Loucy (cell line): ENCODE data around the gene LHFPL3.

Source experiments
- EZH2phosphoT487 ChIP-seq: fragments of 200-600 bp; IDR thresholded peaks from 2 replicates; pipeline ENCODE4 v1.6.1; 2018; ENCODE audit warnings: antibody characterized with exemption, mild to moderate bottlenecking, moderate library complexity, borderline replicate concordance
- TF ChIP-seq, protein P1 (sequence below): fragments of 200-600 bp; sonication (generic); conservative IDR thresholded peaks from 2 replicates; pipeline ENCODE4 v1.5.1; 2014; ENCODE audit warnings: mild to moderate bottlenecking, antibody characterized with exemption, low read length

GRCh38 chr7:104652434-104652833 lies 324.0 kb downstream of the LHFPL3 start:
- TF ChIP-seq, protein P1, sequence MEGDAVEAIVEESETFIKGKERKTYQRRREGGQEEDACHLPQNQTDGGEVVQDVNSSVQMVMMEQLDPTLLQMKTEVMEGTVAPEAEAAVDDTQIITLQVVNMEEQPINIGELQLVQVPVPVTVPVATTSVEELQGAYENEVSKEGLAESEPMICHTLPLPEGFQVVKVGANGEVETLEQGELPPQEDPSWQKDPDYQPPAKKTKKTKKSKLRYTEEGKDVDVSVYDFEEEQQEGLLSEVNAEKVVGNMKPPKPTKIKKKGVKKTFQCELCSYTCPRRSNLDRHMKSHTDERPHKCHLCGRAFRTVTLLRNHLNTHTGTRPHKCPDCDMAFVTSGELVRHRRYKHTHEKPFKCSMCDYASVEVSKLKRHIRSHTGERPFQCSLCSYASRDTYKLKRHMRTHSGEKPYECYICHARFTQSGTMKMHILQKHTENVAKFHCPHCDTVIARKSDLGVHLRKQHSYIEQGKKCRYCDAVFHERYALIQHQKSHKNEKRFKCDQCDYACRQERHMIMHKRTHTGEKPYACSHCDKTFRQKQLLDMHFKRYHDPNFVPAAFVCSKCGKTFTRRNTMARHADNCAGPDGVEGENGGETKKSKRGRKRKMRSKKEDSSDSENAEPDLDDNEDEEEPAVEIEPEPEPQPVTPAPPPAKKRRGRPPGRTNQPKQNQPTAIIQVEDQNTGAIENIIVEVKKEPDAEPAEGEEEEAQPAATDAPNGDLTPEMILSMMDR, result no peak
- no peak for TF ChIP-seq EZH2phosphoT487
